Measurements from ENCODE around the gene DTNBP1. TPM values are rescaled to one million over a fixed set of nuclear protein-coding genes. Genes with fewer than 3 reads are reported as not detected.

Gene DTNBP1
- total and polyA plus RNA-seq, 2 of the 8 experiments (the other 6 are each of a cell fraction or from before 2014, with no cell fraction given): 13.5 to 22.1 TPM

DNA sequence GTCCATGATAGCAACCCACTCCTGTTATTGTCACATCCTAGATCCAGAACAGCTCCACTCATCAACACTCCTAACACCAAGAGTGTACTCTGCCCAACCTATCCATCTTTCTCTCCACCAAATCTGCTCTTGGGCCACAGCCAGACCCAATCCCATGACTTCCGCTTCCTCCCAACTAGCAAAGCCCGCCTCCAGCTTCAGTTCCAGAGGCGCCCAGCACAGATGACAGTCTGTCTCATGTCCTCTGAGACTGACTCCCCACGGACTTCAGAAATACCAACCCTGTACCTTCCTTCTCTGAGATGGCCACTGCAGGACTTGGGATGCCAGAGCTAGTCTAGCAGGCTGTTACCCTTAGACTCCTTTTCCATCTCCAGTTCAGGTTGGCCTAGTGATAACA is 48.6 kb downstream of the DTNBP1 start:
- H3K4me3 ChIP-seq (ENCODE audit: extremely low read depth in 1 of 4, insufficient read depth in 2 of 4, low read depth in 3 of 4, low read length in 4 of 4): no peak overlapping the region
- TF ChIP-seq EZH2 (IDR thresholded peaks at IDR 0.05; ENCODE audit: low read depth, low read length, severe bottlenecking) (no peak), JUN (IDR thresholded peaks at IDR 0.05; ENCODE audit: low read depth, low read length) (no peak), MAFK (IDR thresholded peaks at IDR 0.05; ENCODE audit: low read depth, low read length) (no peak), POU5F1 (IDR thresholded peaks at IDR 0.05; ENCODE audit: low read depth, low read length) (no peak), EP300 (IDR thresholded peaks at IDR 0.05; ENCODE audit: borderline replicate concordance in 1 of 2, low read depth in 2 of 2, low read length in 2 of 2) (no peak), SAP30 (IDR thresholded peaks at IDR 0.05; ENCODE audit: insufficient read depth, insufficient replicate concordance, low read length) (no peak), NRF1 (IDR thresholded peaks at IDR 0.05; ENCODE audit: low read depth, low read length) (no peak), USF2 (IDR thresholded peaks at IDR 0.05; ENCODE audit: low read length) (no peak), EGR1 (IDR thresholded peaks at IDR 0.05; ENCODE audit: borderline replicate concordance, low read depth, low read length) (no peak), RAD21 (IDR thresholded peaks at IDR 0.05 in 1 of 2, conservative IDR thresholded peaks at IDR 0.05 in 1 of 2; ENCODE audit: low read depth in 2 of 2, low read length in 2 of 2) (no peak)
- TF ChIP-seq, protein P1, sequence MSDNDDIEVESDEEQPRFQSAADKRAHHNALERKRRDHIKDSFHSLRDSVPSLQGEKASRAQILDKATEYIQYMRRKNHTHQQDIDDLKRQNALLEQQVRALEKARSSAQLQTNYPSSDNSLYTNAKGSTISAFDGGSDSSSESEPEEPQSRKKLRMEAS (IDR thresholded peaks at IDR 0.05): no peak
- H4K8ac ChIP-seq (ENCODE audit: extremely low read depth, insufficient read depth, low read length): no peak overlapping the region
- H2AFZ ChIP-seq (ENCODE audit: low read length): no peak overlapping the region
- POLR2A ChIA-PET (ENCODE audit: partially characterized antibody): no interaction called here
- 88% methylated on average over 4 of the region's 4 CpGs; no CpG with 5 or more reads in 1 of the 2 experiments for WGBS, 2 experiments (ENCODE audit: extremely low coverage in 1 of 2, insufficient coverage in 1 of 2, insufficient read length in 1 of 2, insufficient replicate concordance in 2 of 2, low coverage in 1 of 2, low lambda C conversion rate in 2 of 2, missing lambda C conversion rate in 1 of 2)
- no peaks in the 10 kb centered on the region for H3K79me1 ChIP-seq (ENCODE audit: low read depth, low read length)
- no peak overlapping the region for H3K4me2 ChIP-seq (ENCODE audit: insufficient read depth in 1 of 2, low read depth in 2 of 2, low read length in 2 of 2)
- H3K79me2 ChIP-seq (ENCODE audit: control insufficient read depth in 1 of 2, insufficient read depth in 2 of 2, low read length in 2 of 2): no peaks in the 10 kb centered on the region
- no peak overlapping the region for H3K14ac ChIP-seq (ENCODE audit: insufficient read length)
- H4K20me1 ChIP-seq (replicated peaks in 1 of 2; ENCODE audit: control insufficient read depth in 1 of 2, insufficient read depth in 2 of 2, low read length in 2 of 2): no peaks in the 10 kb centered on the region
- H3K9me3 ChIP-seq (ENCODE audit: insufficient read depth in 2 of 2, low read depth in 1 of 2, low read length in 1 of 2): no peaks in the 10 kb centered on the region
- no peak overlapping the region for H4K5ac ChIP-seq (ENCODE audit: insufficient read length, low read depth, low read length)
- CTCF ChIA-PET (ENCODE audit: partially characterized antibody): interaction anchor here (1.1 to 1.3 kb wide), 2 partner anchors 9 kb away, joined by 3 to 12 read pairs; no protein-coding TSS in a partner anchor
- H3K27ac ChIP-seq (ENCODE audit: low read depth, low read length): no peak overlapping the region
- no peaks in the 10 kb centered on the region for H3K23me2 ChIP-seq (ENCODE audit: low read depth, low read length)
- H3K4me1 ChIP-seq (replicated peaks in 1 of 4; ENCODE audit: control insufficient read depth in 3 of 4, insufficient read depth in 4 of 4, low read length in 3 of 4): peaks cover 3 to 8% (median 6%) of the 10 kb centered on the region in 4 experiments; a peak in 6 of 7 replicates
- H2BK12ac ChIP-seq (ENCODE audit: low read depth, low read length): no peak overlapping the region
- H3K23ac ChIP-seq (ENCODE audit: insufficient read length): no peak overlapping the region
- H2BK120ac ChIP-seq (replicated peaks; ENCODE audit: low read depth, low read length): no peak overlapping the region
- no peak overlapping the region for H2AK5ac ChIP-seq (ENCODE audit: low read depth, low read length)
- FAIRE-seq (no peak), DNase-seq (ENCODE audit: low read depth in 1 of 2, low spot score in 2 of 2) (no peak)
- H4K91ac ChIP-seq (replicated peaks; ENCODE audit: insufficient read length, low read length): no peak overlapping the region
- no peak overlapping the region for H2BK15ac ChIP-seq (ENCODE audit: low read length)
- H3K9ac ChIP-seq (replicated peaks in 1 of 4; ENCODE audit: extremely low read depth in 1 of 4, low read depth in 3 of 4, low read length in 3 of 4): no peak overlapping the region
- no peak overlapping the region for H3K56ac ChIP-seq (replicated peaks; ENCODE audit: insufficient read length, low read depth, low read length)
- H3K27me3 ChIP-seq (replicated peaks in 1 of 4; ENCODE audit: control insufficient read depth in 3 of 4, extremely low read depth in 1 of 4, insufficient read depth in 3 of 4, low read length in 3 of 4): no peaks in the 10 kb centered on the region
- H3K36me3 ChIP-seq (ENCODE audit: control insufficient read depth in 2 of 4, insufficient read depth in 4 of 4, low read length in 3 of 4): no peaks in the 10 kb centered on the region; a peak in 3 of 8 replicates
- no peak overlapping the region for H2BK5ac ChIP-seq (ENCODE audit: low read depth, low read length)
- no peak overlapping the region for H3K18ac ChIP-seq (ENCODE audit: extremely low read depth, low read length)
- no peak overlapping the region for H3K4ac ChIP-seq (replicated peaks; ENCODE audit: insufficient read length, low read depth, low read length)
- no peak overlapping the region for H2BK20ac ChIP-seq (ENCODE audit: low read length)
